GM12875 (cell line): ENCODE measurements around the gene LRP1B.

Experiments
- H3K4me3 ChIP-seq: one replicate; pipeline ENCODE4 v1.5.1; 2011; ENCODE audit warnings: low read depth, low read length, control low read depth
- CTCF ChIP-seq: IDR thresholded peaks from 2 replicates; pipeline ENCODE4 v1.5.1; 2011; ENCODE audit warnings: low read depth, mild to moderate bottlenecking, control low read depth, inconsistent platforms, low read length, moderate library complexity, borderline replicate concordance; ENCODE audit not compliant: insufficient read depth

LRP1B gene

DNA sequence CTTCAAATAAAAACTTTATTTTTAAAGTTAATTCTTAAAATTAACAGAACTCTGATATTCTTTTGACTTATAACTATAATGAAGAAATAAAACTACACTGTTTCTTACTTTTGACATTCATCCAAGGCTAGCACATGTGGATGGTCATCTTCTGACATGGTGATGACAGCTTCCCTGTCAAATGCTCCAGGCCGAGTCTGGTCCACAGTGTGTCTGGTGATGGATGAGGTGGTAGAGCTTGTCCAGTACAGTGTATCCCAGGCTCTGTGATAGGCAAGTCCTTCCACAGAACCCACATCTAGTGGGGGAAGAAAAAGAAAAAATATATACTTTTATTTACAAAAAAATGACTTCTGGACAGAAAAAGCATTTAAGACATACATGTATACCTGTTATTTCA is 1529.5 kb downstream of the LRP1B start:
- no peak overlapping the region for H3K4me3 ChIP-seq
- no peak for TF ChIP-seq CTCF

GRCh38 chr2:140600116-140600515 is 1530.7 kb downstream of the LRP1B start:
- H3K4me3 ChIP-seq = no peak overlapping the region
- no peak for TF ChIP-seq CTCF

- H3K4me3 ChIP-seq = no peak overlapping the region
- TF ChIP-seq CTCF = no peak
Observed at GRCh38 chr2:140597836-140598235, 1533.0 kb downstream of the LRP1B start.

DNA sequence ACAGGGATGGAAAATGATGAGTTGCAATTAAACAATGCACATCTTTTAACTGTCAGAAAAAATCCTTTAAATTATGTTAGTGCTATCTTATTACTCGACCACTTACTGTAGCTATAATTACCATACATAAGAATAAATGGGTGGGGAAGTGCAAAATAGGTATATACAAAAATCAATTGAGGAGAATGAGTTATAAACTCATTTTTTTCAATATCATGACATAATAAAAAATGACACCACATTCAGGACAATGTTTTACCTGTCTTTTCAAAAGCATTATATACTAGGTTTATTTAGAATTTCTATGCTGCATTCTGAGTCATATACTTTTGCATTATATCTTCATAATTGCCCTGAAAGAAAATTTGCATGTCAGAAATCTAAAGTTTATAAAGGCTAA is 1533.6 kb downstream of the LRP1B start:
- no peak for TF ChIP-seq CTCF
- no peak overlapping the region for H3K4me3 ChIP-seq

GRCh38 chr2:140596447-140596846 is 1534.4 kb downstream of the LRP1B start:
- H3K4me3 ChIP-seq = no peak overlapping the region
- no peak for TF ChIP-seq CTCF

- no peak overlapping the region for H3K4me3 ChIP-seq
- TF ChIP-seq CTCF = no peak
Observed at GRCh38 chr2:140595107-140595506, 1535.7 kb downstream of the LRP1B start.

DNA sequence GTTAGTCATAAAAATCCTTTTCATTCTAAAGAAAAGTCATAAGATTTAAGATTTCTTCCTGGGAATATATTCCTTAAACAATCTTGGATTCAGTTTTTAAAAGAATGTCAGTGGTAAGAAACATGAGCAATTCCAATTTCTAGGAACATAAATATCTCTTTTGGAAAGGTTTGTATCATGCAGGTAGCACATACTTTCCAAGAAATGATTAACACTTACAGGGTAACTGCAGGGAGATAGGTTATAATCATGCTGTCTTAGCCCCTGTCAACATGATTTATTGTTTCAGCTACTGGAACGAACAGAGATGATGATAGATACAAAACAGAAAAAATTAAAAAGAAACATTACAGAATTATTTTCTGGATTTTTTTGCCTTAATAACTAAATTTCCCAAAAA is 1537.7 kb downstream of the LRP1B start:
- no peak overlapping the region for H3K4me3 ChIP-seq
- TF ChIP-seq CTCF = no peak
